Transverse colon (tissue), 4 donors: ENCODE data around the gene STK10.

Experiments used
- POLR2A ChIP-seq: fragments of 450-650 bp; IDR thresholded peaks from one replicate; pipeline ENCODE4 v1.6.1; 2016; ENCODE audit warnings: antibody characterized with exemption, mild to moderate bottlenecking, moderate library complexity
- POLR2AphosphoS5 ChIP-seq, 3 donors: sonication (generic); formaldehyde crosslinking; IDR thresholded peaks; one replicate each; pipeline ENCODE4 v1.6.1; 2016; ENCODE audit warnings: antibody characterized with exemption in 3 of 3
- TF ChIP-seq, protein P1 (sequence below), 5 experiments: fragments of 200-600 bp in 3 of 5; fragments of 450-650 bp in 2 of 5; sonication (generic) in 3 of 5; IDR thresholded peaks; 1 replicate in 2 of 5; 2 replicates in 3 of 5; pipeline ENCODE4 v1.5.1; 2016 to 2017; ENCODE audit warnings: antibody characterized with exemption in 5 of 5, inconsistent platforms in 3 of 5, mild to moderate bottlenecking in 2 of 5, moderate library complexity in 1 of 5

DNA sequence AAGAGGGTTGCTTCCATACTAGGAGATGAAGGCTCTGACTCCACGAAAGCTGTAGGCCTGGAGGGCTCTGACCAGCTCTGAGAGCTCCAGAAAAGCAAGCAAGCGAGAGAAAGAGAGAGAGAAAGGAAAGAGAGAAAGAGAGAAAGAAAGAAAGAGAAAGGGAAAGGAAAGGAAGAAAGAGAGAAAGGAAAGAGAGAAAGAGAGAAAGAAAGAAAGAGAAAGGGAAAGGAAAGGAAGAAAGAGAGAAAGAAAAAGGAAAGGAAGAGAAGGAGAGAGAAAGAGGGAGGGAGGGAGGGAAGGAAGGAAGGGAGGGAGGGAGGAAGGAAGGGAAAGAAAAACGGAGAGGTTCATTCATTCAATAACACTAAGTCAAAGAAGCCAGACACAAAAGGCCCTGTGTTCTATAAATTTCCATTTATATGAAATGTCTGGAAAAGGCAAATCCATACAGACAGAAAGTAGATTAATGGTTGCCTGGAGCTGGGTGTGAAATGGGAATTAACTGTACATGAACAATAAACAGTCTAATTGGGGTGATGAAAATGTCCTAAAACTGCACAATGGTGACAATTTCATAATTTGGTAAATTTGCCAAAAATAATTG lies 1.8 kb upstream of the STK10 start:
- TF ChIP-seq POLR2AphosphoS5 (IDR thresholded peaks at IDR 0.05) (no peak), POLR2A (no peak)
- TF ChIP-seq, protein P1, sequence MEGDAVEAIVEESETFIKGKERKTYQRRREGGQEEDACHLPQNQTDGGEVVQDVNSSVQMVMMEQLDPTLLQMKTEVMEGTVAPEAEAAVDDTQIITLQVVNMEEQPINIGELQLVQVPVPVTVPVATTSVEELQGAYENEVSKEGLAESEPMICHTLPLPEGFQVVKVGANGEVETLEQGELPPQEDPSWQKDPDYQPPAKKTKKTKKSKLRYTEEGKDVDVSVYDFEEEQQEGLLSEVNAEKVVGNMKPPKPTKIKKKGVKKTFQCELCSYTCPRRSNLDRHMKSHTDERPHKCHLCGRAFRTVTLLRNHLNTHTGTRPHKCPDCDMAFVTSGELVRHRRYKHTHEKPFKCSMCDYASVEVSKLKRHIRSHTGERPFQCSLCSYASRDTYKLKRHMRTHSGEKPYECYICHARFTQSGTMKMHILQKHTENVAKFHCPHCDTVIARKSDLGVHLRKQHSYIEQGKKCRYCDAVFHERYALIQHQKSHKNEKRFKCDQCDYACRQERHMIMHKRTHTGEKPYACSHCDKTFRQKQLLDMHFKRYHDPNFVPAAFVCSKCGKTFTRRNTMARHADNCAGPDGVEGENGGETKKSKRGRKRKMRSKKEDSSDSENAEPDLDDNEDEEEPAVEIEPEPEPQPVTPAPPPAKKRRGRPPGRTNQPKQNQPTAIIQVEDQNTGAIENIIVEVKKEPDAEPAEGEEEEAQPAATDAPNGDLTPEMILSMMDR (IDR thresholded peaks at IDR 0.05), result no peak
